NOMO-1 treated with DMSO at 0.1 percent for 48 hours (cell line): ENCODE results near the gene NRG2.
A peak's percentile ranks its signal among the peaks of the same experiment; 100 is the strongest.

ENCODE experiments used
- DNase-seq: peaks from one replicate; lab custom pipeline; 2025; ENCODE audit not compliant: unreplicated experiment; lab: John Stamatoyannopoulos, UW

The NRG2 gene

GRCh38 chr5:139862313-139862712 lies 180.8 kb downstream of the NRG2 start:
- DNase-seq: no peak

DNA sequence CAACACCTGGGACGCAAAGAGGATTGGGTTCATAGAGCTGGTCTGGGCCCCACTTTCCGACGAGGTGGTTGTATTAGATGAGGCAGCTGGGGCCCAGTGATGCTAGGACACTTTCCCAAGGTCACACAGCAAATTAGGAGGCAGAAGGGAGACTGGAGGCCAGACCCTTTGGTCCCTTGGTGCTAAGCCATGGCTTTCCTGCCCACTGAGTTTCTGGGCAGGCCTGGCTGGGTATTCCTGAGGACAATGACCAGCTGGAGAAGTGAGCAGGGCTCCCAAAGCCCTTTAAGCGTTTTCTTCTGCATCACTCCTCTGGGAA lies 181.3 kb downstream of the NRG2 start:
- DNase-seq: no peak

DNA sequence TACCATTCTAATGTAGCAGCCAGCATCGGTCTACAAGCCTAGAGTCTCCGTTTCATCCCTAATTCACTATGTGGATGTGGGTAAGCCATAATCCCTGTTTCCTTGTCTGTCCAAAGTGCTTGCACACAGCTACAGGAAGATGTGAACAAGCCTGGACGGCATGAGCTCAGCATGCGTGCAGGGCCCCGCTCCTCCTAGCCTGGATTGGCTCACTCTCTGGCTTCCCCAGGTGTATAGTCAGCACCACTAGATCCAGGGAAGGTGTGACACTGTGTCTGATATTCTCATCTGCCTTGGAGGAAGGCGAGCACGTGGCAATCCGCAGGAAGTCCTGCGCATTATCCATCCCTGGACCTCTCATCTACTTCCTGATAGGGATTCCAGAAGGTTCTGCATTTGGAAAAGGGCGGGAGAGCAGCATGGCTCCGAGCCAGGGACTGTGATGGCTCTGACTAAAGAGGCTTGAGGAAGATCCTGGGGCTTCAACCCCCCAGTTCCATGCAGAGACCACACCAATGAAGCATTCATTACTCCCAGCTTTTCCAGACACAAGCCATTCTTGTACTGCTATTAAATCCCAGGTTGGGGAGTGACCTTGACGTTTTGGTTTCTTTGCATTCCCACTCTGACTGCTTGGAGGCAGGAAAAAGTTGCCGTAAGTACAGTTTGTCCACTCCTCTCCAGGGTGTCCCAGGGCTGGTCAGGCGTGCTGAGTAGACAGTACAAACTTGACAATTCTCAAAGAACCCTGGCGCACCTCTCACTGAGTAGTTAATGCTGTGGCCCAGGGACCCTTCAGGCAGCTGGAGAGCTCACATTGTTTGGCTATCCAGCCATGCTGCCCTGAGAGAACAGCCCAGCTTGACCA lies 181.8 kb downstream of the NRG2 start:
- DNase-seq: no peak

GRCh38 chr5:139859013-139859412 lies 184.1 kb downstream of the NRG2 start:
- DNase-seq: no peak

- no peak for DNase-seq
These were observed 186.4 kb downstream of the NRG2 start for GRCh38 chr5:139856714-139857113.

DNA sequence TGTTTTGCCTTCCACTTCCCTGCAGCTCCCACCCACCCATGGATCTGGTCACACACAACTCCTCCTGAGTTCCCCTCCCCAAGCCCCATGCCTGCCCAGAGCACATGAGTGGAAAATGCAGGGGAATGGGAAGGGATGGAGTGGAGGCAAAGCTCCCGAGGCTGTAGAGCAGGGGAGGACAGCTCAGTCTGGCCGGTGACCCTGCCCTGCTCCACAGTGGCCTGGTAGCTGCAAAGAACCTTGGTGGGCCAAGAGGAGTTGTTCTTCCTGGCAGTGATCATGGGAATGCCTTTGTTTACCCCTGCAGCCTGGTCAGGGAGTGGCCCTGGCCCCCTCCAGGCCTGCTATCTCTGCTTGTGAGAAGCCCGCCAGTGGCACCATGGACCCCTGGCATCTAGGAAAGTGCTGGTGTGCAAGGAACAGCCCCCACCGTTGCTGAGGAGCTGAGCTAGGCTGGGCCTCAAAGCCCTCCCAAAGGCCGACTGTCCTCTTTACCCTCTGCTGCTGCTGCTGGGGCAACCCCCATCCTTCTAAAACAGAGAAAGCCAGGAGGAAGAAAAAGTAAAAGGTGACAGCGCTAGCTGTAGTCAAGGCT lies 187.1 kb downstream of the NRG2 start:
- no peak for DNase-seq

DNA sequence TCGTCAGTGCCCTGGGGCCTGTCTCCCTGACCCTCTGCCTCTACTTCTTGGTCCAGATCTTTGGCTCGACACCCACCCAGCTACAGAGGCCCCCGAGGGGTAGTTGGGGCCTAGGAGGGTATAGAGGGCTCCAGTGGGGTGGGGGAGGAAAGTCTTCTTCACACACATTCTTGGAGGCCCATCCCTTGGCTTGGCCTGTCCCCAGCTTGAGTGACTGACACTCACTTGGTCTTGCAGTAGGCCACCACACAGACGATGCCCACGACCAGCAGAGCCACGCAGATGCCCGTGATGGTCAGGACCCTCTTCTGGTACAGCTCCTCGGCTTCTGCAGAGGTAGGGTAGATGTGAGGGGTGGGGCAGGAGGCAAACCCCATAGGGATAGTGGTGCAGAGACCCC lies 187.6 kb downstream of the NRG2 start:
- DNase-seq: no peak

GRCh38 chr5:139854953-139855352 lies 188.1 kb downstream of the NRG2 start:
- DNase-seq: no peak

- no peak for DNase-seq
These were observed 189.0 kb downstream of the NRG2 start for GRCh38 chr5:139854029-139854605.

DNA sequence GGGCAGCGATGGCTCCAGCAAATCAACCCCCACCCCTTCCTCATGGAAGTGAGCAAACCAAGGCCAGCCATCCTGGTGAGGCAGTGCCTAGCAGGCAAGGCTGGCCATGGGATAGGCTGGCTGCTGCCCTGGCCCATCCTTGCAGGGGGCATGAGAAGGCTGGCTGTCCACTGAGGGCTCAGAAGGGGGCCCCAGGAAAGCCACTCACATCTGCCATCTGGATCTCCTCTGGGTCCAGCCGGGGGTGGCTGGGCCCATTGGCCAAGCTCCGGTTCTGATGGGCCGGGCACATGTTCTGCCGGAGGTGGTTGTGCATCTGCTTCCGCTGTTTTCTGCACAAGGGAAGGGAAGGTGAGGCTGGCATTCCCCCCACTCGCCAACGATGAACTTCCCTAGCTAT lies 190.4 kb downstream of the NRG2 start:
- DNase-seq: no peak

- no peak for DNase-seq
These were observed 191.5 kb downstream of the NRG2 start for GRCh38 chr5:139851558-139851957.

GRCh38 chr5:139850423-139851016 lies 192.6 kb downstream of the NRG2 start:
- no peak for DNase-seq

DNA sequence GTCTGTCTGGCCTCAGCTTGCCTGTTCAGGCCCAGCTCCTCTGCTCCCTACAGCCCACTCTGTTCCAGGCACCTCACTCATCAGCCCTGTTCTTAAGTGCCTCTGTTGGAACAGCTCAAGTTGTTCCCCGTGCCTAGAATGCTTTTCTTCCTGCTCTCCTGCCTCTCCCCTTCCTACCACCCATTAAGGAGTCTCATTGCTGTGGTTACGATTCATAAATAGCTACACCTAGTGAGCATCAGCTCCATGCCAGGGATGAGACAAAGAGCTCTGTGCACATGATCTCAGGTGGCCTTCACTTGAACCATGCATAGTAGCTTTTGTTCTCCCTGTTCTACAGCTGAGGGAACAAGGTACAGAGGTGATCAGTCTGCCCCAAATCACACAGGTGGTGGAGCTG lies 193.2 kb downstream of the NRG2 start:
- no peak for DNase-seq

GRCh38 chr5:139849501-139849900 lies 193.6 kb downstream of the NRG2 start:
- no peak for DNase-seq

GRCh38 chr5:139848508-139849100 lies 194.5 kb downstream of the NRG2 start:
- DNase-seq: no peak

- peak; percentile 63 for DNase-seq
These were observed 195.2 kb downstream of the NRG2 start for GRCh38 chr5:139847790-139848507.

GRCh38 chr5:139847091-139847490 lies 196.0 kb downstream of the NRG2 start:
- no peak for DNase-seq

DNA sequence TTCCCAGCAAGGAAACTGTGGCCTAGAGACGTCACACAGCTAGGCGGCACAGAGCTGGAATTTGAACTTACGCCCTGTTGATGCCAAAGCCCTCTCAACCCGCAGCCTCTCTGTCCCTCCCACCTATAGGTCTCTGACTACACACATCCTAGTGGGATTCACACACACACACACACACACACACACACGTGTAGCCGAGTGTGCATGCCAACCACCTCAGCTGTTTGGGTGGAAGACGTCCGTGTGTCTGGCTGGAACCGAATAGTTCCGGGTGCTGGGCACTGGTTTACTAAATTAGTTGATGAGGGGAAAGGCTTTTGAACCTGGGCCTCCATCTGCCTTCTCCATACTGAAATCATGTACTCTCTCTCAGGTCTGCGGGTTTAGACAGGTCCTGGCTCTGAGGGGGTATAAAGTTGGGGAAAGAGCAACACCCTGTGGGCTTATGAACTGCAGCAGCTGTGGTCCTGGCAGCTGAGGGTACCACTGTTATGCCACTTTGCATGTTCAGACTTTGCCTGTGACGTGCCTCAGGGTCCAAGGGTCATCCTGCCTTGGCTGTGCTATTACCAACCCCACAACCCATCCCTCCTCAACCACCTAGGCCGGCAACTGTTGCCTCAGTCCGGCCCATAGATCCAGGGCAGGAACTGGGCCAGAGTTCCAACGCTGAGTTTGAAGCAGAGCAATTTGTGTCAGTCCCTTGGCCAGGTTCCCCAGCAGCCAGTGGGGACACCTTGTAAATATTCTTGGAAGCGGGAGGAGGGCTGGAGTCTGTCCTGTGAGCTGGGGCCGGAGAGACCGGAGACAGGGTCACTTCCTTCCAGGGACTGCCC lies 197.0 kb downstream of the NRG2 start:
- no peak for DNase-seq

DNA sequence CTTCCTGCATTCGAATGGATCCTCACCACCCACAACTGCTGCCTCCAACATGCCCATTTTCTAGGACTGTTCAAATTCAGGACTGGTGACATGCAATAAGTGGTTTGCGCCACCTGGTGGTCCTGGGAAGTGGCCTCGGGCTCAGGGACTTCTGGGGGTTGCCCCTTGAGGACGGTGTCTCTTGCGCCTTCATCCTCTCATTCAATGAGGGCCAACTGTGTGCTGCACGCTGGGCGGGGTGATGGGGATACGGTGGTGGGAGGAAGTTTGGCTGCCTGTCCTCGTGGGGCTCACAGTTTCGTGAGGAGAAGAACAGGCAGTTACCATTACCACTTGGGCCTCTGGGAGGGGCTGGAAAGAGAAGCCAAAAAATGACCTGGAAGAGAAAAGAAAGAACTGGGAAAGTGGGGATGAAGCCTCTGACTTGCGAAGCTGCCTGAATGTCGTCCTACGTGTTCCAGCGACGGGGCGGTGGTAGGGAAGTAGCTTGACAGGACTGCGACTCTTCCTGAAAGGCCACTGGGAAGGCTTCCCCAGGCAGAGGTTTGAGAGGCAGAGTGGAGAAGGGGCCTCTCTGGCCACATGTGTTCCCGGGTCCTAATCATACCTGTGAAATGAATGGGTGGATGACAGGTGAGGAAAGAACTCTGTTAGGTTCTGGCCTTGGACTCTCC lies 198.5 kb downstream of the NRG2 start:
- peak; percentile 55 for DNase-seq

- DNase-seq: no peak
These were observed 199.1 kb downstream of the NRG2 start for GRCh38 chr5:139843991-139844390.
